HG03139 (cell line): ENCODE data around the gene ATXN7L1.
"Not testable (repeated sequence)": the region's sequence is repeated elsewhere in the genome, so short reads cannot be mapped to it uniquely, and the experiment has no call there.

Experiments used
- ATAC-seq: cut with Tn5 transposase; IDR thresholded peaks from one replicate; pipeline ENCODE4 v1.9.1; 2021; ENCODE audit not compliant: unreplicated experiment

ATXN7L1 gene

DNA sequence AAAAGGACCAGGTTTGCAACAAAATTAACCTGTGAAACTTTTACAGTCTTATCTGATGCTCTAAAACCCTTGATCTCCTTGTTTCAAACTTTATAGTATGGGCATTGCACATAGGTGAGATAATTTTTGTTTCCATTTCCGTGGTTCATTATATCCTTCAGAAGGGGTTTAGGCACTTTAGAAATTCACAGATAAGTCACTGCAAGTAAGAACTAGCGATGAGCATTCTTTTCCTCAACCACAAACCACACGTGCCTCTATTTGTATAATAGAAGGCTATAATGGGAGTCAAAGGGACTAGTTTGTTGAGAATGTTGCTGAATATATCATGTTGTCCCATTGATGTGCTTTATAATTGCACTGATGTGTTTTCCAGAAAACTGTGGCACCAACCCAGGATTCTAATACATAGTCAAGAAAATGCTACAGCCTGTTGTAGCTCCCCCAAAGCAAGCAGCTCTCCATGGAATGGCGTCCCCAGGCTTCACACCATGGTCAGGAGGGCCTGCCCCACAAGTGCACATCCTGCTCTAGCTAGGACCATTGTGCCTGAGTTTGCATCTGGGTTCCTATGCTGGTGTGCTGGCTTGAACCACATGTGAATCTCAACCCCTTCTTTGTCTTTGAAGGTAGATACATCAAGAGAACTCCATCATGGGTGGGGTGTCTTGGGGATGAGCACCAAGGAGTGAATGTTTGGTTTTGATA lies 14.0 kb upstream of the ATXN7L1 start:
- ATAC-seq = no peak

DNA sequence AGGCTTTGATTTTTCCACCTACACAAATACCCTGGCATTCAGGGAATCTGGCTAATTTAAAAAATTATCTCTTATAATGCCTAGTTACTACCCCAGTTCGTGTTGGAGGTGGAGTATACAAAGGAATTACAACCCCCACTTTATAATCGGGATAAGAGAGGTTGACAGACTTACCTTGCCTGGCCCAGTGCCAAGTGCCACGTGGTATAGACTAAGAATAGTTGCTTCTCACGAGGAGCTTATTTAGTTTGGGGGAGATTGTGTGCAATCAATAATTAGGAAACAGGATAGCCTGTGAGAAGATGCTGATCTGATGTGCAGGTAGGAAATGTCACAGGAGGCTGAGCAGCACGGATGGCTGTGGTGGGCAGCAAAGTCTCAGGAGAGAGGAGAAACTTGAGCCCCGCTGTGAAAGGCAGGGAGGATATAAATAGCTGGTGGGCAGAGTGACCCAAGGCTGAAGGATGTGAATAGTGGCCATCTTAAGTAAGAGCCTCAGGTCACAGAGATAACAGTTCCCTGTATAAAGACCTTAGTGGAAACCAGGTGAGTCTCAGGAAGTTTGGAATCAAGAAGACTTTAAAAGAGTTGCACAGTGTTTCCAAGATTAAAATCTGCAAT lies 11.3 kb upstream of the ATXN7L1 start:
- ATAC-seq = no peak

DNA sequence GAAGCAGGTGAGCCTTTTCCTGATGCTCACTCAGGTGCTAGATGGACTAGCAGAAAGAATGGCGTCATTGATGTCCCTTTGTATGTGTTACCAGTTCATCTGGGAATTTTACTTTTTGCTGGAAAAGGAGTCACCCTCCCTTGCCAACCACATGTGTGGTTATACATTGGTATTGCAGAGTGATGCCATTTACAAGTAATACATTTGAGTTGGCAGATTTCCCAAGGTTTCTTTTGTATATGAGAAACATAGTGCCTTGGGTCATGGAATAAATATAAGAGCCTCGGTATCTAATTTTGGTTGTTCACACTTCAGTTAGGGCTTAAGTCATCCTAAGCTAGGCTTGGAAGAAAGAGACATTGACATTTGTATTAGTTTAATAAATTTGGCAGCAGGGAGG lies 10.4 kb upstream of the ATXN7L1 start:
- no peak for ATAC-seq

DNA sequence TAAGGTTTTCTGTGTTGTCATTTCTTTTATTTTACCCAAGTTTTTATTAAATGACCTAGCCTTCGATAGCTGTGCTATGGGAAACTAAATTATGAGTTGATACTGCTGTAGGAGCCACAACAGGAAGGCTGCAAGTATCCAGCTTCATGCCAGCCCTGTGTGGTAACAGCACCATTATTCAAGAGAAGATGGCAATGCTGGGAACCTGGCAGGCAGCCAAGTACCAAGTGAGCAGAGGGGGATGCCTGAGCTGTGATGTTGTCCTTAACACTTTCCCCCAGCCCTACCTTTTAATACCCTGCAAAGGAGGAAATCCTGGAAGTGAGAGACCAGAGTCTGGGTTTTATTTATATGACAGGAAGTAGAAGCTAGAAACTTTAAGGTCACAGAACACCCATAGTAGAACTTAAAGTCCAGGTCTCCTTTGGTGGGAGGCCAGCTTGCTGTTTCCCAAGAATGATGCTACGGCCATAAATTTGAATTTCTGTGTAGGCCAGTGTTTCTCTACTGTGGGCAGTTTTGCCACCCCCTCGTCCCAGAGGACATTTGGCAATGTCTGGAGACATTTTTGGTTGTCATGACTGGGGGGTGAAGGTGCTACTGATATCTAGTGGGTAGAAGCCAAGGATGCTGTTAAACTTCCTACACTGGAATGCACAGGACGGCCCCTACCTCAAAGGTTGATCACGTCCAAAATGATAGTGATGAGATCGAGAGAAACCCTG lies 9.2 kb upstream of the ATXN7L1 start:
- ATAC-seq = no peak

DNA sequence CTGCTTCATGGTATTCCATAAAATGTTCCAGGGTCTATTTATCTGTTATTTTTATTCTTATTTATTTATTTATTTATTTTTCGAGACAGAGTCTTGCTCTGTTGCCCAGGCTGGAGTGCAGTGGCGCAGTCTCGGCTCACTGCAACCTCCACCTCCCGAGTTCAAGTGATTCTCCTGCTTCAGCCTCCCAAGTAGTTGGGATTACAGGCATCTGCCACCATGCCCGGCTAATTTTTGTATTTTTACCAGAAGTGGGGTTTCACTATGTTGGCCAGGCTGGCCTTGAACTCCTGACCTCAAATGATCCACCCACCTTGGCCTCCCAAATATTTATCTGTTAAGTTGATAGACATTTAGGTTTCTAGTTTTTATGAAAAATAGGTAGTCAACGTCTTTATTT lies 6.8 kb upstream of the ATXN7L1 start:
- ATAC-seq = not testable (repeated sequence)

DNA sequence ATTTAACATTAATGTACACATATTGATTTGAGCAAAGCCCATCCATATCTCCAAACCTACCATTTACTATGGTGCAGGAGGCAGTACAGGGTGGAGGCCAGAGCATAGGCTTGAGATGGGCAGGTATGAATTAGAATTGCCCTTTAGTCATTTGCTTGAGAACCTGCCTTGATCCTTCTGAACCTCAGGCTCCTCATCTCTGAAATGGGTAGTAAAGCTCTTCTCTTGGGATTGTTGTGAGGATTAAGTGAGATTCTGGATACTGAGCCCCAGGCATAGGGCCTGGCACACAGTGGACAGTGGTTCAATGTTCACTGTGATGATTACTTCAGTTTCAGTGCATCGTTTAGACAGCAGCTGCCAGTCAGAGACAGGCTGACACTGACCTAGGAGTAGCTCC lies 5.0 kb upstream of the ATXN7L1 start:
- ATAC-seq = no peak

DNA sequence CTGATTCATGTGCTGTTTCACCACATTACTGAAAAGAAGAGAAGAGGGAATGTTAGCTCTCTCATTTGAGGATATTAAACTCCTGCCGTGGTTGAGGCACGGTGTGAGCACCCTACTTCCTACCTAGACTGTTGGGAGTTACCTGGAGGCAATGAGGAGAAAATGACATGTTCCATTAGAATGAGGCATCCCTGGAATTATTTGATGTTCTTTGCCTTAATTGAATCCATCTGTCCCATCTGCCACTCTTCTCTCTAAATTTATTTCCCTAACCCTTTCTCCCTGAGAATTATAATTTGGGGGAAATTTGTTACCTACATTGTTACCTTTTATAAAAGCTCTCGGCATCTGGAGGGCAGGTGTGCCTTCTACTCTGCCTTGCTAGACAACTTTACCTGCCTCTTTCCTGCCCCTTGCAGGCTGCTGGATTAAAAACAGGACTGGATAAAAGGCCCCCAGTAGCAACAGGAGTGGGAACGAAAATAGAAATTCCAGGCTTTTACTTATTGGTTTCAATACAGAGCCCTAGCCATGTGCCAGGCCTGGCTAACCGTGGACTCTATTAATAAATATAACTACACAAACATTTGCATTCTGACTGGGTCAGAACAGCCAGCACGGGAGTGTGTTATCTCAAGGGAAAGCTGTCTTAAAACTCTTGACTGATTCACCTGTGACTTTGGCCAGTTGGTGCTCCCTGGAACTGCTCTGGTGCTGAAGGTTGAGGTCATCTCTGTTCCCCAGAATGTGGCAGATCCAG lies 4.4 kb upstream of the ATXN7L1 start:
- ATAC-seq = no peak

DNA sequence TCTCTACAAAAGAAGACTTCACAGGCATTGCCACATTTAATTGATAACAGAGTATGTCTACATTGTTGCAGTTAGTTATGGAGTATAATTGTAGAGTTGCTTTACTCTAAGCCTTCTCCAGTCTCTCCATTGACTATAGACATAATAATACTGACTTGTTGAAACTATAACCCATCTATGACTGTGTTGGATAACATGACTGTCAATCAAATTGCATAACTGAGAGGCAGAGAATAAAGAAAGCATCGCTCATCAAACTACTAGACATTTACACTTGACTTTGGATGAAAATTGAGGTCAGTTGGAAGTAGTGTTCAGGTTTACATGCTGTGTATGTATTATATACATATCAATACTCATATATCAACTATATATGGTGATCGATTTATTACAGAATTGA lies 3.4 kb upstream of the ATXN7L1 start:
- no peak for ATAC-seq

DNA sequence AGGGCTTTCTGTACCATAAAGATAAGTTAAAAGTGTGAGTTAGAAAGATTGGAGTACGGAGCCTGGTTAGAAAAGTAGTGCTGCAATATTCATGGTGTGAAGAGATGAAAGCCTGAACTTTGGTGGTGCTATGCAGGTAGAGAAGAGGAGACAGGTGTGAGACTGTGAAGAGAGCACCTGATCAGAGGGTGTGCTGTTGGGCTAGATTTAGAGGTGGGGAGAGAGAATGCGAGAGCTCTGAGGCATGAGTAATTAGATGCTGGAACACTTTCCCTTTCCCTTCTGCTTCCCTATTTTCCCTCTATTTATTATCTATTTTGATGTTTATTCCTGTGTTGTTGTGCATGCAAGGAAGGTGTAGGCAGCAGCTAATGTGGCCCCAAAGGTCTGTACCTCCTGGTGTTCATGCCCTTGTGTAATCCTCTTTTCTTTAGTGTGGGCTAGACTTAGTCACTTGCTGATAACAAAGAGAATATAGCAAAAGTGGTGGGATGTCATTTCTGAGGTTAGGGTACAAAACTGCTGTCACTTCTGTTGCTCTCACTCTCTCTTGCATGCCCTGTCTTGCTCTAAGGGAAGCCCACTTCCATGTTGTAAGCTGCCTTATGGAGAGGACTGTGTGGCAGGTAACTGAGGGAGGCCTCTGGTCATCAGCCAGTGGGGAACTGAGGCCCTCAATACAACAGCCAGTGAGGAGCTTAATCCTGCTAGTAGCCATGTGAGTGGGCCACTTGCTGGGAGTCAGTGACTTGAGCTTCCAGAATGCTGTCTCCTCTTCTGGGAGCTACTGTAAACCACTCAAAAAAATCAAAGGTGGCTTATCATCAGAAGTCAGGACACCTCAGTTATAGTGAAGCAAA lies 2.6 kb upstream of the ATXN7L1 start:
- ATAC-seq = no peak

DNA sequence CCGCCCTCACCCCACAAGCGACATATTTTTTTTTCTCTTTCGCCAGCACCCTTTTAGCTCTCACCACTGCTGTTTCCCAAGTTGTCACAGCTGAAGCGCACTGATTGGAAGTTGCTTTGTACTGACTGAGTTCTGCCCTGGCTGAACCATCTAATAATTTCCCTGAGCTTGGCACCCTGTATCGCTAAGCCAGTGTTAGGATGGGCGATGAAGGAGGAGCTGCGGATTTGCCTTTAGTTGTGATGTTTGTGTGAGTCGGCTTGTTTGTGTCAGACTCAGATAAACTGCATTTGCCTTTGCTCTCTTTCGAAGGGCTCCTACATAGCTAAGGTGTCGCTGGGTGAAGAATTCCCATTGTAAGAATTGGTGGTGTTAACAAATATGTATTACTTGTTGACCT lies 1.3 kb upstream of the ATXN7L1 start:
- no peak for ATAC-seq

DNA sequence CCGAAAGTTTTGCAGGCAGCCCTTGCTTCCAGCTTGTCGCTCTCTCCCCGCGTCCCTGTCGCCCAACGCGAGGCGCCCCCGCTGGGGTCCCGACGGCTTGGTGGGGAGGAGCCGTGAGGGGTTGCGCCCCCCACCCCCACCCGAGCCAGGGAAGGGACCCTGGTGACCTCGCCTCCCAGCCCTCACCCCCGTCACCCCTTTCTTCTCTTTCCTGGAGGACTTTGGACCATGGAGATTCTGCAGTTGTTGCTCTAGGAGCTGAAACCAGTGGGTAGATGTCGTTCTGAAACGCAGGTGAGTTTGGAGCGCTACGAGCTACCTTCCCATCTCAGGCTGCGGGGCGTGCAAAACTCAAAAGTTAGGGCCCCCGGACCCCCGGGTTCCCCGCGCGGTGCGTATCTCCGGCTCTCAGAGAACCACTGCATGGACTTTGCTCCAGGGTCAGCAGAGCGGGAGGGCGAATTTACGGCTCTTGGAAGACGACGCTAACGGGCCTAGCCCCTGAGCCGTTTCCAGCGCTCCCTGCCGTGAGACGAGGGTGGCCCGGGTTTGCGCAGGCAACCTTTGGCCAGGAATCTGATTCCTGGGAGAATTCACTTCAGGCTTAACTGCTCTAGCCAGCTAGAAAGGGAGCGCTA lies 684 bp upstream of the ATXN7L1 start:
- ATAC-seq = no peak

DNA sequence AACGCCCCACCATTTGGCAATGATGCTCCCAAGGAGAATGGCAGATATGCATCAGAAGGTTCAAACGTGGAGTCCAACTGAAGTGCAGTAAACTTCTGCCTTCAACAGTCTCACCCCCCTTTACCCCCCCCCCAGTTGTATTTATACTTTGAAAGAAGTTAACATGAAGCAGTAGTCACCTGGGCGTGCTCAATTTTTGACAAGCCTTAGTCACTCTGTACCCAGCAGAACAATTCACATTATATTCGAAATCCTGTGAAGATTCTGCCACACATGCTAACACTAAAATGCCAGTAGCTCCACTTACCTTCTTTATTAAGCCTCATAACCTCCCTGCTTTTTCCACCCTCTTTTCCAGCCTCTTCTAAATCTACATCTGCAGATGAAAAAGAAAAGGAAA lies 894 bp downstream of the ATXN7L1 start:
- no peak for ATAC-seq

DNA sequence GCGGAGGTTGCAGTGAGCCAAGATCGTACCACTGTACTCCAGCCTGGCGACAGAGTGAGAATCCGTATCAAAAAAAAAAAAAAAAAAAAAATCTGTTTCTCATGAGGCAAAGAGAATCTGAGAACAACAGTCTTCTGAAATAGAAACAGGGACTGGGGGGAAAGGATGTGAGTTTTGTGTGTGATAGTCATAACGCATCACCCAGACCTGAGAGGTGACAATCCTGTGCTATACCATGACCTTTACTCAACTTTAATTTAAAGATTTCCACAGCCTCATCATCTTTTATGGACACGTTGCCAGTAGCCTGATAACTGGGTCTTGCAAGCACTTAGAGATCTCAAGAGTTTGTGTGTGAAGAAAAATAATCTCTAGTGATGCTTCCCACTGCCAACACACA lies 2.3 kb downstream of the ATXN7L1 start:
- ATAC-seq = no peak

DNA sequence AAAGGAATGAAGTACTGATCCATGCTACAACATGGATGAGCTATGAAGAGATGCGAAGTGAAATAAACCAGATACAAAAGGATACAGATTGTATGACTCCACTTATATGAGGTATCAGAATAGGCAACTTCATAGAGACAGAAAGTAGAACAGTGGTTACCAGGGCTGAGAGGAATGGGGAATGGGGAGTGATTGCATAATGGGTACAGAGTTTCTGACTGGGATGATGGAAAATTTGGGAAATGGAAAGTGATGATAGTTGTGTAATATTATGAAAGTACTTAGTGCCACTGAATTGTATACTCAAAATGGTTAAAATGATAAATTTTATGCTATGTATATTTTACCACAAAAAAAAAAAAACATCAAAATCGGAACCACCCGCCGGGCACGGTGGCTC lies 3.9 kb downstream of the ATXN7L1 start:
- no peak for ATAC-seq

DNA sequence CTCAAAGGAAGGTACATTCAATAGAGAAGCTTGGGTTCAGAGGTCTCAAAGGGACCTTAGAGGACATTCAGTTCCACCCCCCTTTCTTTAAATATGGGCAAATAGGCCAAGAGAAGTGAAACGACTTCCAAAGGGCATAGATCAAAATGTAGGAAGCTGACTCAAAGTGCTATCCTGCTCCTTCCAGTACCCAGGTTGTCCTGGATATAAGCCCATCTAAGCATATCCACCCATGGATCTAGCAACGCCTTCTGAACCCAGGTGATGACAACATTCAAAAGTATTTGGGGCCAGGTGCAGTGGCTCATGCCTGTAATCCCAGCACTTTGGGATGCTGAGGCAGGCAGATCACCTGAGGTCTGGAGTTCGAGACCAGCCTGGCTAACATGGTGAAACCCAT lies 5.3 kb downstream of the ATXN7L1 start:
- ATAC-seq = no peak

DNA sequence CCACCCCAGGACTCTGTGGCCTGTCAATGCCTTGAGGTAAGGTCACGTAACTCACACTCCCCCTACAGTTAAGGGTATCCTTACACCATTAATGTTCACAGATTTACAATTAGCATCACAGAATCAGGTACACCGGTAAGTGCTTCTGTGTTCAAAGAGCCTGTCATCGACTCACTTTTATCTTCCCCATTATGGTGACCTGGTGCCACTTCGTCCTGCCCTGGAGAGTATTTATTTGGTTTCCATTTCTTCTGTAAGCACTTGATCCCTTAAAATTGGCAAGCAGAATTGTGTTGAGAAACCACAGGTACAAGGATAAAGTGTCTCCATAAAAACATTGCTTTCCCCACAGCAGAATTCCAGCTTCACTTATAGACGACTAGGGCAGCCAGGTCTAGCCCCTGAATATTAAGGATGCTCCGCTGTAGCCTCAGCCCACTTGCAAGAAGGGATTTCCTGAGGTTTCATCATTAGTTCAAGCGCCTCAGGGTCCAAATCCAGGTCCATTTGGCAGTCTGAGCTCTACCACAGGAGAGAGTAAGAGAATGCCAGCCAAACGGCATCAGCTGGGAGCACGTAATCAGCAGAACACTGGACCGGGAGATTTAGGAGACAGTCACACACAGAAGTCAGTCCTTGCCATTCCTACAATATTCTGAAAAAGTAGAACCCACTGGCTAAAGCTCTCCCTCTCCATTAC lies 10.1 kb downstream of the ATXN7L1 start:
- no peak for ATAC-seq

DNA sequence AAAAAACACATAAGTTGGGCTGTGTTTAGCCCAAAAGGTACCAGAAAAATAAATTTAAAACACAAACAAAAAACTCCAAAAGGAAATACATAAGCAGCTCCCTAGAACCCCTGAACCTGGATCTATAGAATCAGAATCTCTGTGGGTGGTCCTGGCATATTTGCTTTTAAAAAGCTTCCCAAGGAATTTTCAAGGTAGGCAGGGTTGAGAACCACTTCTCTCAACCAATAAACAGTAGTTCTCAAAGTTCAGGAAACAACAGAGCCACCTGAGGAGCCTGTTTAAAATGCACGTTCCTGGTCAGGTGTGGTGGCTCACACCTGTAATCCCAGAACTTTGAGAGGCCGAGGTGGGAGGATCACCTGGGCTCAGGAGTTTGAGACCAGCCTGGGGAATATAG lies 12.5 kb downstream of the ATXN7L1 start:
- ATAC-seq = no peak

DNA sequence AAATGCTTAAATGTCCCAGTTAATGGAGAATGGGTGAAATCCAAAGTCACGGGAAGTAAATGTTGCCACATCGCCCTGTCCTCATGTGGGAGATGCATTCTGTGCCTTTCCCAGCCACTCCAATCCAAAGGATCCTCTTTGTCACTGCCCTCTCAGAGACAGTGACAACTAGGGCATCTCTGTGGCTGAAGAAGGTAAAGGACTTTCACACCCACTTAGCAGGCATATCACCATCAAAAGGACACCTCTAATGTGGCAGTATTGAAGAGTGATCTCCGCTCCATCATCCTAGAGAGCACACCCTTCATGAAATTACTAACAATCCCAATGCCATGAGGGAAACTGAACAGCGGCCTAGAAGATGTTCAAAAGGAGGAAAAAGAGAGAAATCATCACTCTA lies 13.6 kb downstream of the ATXN7L1 start:
- ATAC-seq = no peak

DNA sequence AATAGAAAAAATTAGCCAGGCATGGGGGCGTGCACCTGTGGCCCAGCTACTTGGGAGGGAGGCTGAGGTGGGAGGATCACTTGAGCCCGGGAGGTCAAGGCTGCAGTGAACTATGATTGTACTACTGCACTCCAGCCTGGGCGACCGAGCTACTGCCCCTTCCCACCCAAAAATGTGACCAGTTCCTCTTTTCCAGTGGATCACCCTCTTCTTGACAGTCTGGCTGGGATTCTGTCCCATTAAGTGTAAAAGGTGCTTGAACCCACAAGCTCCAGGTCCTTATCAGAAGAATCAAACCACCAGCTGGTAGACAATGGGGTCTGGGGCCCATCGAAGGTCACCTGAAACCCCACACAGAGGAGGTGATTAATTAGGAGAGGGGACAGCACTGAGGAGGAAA lies 14.1 kb downstream of the ATXN7L1 start:
- no peak for ATAC-seq

DNA sequence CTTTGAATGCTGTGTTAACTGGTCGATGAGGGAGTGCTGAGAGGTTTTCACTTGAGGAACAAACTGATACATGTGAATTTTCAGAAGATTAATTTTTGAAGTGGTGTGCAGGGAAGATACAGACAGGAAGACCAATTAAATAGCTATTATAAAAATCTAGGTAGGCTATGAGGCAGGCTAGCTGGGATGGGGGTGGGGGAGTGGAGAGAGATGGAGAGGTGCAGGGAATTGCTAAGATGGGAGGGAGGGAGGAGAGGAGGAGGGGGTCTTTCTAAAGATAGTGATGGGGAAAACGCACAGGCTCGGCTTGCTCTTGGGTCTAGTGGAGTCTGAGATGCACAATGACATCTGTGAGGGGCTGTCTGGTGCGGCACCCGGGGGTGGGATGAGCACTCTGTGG lies 15.2 kb downstream of the ATXN7L1 start:
- ATAC-seq = no peak
